ENCODE data around the gene NEGR1.

- no peak for TF ChIP-seq POLR2A (IDR thresholded peaks at IDR 0.05)
- no peak for TF ChIP-seq CTCF (IDR thresholded peaks at IDR 0.05)
Observed at GRCh38 chr1:72018562-72018961, 263.8 kb downstream of the NEGR1 start.

Data from testis (tissue), 2 donors.